22Rv1 (cell line): ENCODE data around the gene ARHGAP40.

Source experiments
- ZFX ChIP-seq: fragments of 450-650 bp; IDR thresholded peaks from 2 replicates; pipeline ENCODE4 v1.6.1; 2017; ENCODE audit warnings: antibody characterized with exemption, borderline replicate concordance
- TF ChIP-seq, protein P1 (sequence below): fragments of 450-650 bp; IDR thresholded peaks from 2 replicates; pipeline ENCODE4 v1.5.1; 2017; ENCODE audit warnings: mild to moderate bottlenecking

GRCh38 chr20:38589351-38589750 is 12.3 kb upstream of the ARHGAP40 start:
- TF ChIP-seq, protein P1, sequence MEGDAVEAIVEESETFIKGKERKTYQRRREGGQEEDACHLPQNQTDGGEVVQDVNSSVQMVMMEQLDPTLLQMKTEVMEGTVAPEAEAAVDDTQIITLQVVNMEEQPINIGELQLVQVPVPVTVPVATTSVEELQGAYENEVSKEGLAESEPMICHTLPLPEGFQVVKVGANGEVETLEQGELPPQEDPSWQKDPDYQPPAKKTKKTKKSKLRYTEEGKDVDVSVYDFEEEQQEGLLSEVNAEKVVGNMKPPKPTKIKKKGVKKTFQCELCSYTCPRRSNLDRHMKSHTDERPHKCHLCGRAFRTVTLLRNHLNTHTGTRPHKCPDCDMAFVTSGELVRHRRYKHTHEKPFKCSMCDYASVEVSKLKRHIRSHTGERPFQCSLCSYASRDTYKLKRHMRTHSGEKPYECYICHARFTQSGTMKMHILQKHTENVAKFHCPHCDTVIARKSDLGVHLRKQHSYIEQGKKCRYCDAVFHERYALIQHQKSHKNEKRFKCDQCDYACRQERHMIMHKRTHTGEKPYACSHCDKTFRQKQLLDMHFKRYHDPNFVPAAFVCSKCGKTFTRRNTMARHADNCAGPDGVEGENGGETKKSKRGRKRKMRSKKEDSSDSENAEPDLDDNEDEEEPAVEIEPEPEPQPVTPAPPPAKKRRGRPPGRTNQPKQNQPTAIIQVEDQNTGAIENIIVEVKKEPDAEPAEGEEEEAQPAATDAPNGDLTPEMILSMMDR = no peak
- no peak for TF ChIP-seq ZFX
